Measurements from ENCODE around the gene REV3L. TPM values are rescaled to one million over a fixed set of nuclear protein-coding genes. Genes with fewer than 3 reads are reported as not detected.
"Not testable (repeated sequence)": the region's sequence is repeated elsewhere in the genome, so short reads cannot be mapped to it uniquely, and the experiment has no call there.

Gene REV3L
- total RNA-seq, 1 donor from 2014 or later = 49.0 TPM

GRCh38 chr6:111259089-111259831 lies 223.8 kb downstream of the REV3L start:
- peak; percentile 99 for DNase-seq

- DNase-seq = peak; percentile 88
Measured at GRCh38 chr6:111258615-111259088, 224.4 kb downstream of the REV3L start.

DNA sequence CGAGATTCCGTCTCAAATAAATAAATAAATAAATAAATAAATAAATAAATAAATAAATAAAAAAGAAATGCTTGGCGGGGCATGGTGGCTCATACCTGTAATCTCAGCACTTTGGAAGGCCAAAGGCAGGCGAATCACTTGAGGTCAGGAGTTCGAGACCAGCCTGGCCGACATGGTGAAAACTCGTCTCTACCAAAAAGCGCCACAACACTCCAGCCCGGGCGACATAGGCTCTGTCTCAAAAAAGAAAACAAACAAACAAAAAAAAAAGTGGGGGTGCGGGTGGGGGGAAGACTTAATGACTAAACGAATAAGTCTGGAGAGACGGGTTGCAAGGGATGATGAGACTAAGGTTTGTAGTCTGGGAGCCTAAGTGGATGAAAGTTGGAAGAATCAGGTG lies 225.0 kb downstream of the REV3L start:
- no peak for DNase-seq

DNA sequence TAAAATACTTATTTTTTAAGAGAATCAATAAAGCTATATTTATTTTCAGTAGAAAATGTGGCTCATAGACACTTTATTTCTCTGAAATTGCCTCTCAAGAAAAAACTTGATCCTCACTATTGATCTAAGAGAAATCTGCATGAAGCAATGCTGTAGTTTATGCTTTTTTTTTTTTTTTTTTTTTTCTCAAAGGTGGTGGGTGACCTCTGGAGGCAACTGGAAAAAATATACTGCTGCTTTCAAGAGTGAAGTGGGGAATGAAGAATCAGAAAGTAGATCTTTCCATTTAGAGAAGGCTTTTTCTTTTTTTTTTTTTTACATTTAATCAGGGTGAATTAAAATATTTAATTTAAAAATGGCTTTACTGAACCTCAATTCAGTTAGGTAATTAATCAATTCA lies 226.4 kb downstream of the REV3L start:
- DNase-seq = no peak

DNA sequence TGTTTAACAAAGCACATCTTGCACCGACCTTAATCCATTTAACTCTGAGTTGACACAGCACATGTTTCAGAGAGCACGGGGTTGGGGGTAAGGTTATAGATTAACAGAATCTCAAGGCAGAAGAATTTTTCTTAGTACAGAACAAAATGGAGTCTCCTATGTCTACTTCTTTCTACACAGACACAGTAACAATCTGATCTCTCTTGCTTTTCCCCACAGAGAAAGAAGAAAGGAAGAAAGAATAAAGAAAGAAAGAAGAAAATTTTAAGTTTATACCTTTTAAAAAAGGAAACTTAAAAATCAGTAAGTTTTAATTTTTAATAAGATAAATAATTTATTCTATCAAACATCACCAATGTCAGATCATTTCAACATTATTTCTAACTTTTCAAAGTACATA lies 227.2 kb downstream of the REV3L start:
- not testable (repeated sequence) for DNase-seq

GRCh38 chr6:111254779-111255166 lies 228.2 kb downstream of the REV3L start:
- DNase-seq = no peak

DNA sequence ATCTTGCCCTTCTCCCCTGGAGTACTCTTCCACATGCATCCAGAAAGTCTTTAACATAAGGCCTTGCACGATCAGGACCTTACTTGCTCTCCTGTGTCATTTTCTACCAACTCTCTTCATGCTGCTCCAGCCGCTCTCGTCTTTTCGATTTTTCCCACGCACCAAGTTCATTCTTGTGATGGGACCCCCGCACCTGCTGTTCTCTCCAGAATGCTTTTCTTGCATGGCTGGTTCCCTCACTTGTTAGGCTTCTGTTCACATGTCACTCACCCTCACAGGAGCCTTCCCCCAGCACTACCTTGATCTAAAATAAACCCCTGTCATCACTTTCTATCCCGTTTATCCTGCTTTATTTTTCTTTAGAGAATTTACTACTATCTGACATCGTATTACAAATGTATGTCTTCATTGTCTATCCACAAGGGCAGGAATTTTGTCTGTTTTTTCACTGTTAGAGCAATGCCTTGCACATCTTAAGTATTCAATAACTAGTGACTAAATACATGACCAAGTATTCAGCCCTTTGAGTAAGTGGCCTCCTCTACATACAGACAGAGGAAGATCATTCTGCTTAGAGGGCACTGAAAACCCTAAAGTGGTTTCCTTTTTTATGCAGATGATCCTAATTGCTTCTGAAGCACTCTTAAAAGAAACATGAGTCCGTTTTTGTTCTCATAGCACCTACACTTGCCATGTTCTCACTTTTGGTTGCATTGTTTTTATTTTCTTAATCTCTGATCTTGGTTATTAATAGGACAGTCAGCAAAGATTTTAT lies 228.8 kb downstream of the REV3L start:
- no peak for DNase-seq

DNA sequence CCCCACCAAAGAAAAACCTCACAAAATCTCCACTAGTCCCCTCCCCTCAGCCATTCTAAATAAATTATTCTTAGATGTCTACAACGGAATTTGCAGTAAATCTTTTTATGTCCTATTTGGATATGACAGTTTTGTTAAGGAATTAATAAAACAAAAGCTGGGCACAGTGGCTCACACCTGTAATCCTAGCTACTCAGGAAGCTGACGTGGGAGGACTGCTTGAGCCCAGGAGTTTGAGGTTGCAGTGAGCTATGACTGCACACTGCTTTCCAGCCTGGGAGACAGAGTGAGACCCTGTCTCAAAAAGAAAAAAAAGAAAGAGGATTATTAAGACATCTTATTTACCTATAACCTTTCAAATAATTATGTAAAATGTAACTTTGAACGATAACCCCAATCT lies 230.3 kb downstream of the REV3L start:
- DNase-seq = no peak

DNA sequence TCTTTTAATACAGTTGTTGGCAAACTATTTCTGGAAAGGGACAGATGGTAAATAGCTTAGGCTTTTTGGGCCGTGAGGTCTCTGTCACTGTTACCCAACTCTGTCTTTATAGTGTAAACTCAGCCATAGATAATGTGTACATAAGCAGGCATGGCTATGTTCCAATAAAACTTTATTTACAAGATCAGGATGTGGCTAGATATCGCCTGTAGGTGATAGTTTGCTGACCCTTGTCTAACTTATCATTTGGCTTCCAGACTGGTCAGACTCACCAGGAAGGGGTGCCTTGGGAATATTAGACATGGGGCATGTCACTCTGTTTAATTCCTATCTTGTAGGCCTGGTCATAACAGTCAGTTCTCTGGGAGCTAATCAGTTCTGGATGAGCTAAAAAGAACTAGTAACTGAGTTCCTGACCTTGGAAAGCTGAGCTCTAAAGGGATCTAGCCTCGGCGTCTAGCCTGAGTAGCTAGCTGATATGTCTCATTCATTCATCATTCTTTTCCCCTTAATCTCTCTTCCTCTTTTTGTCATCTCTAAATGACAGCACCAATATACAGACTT lies 232.1 kb downstream of the REV3L start:
- no peak for DNase-seq

Other genes with a start within 250 kb of the REV3L start
- gene TRAF3IP2, start 122.7 kb upstream of the REV3L start, total RNA-seq = 17.0 TPM

All from skin of body (tissue), 2 donors.